HG02571 (cell line): Measurements from ENCODE around the gene CYCS.

Source experiments
- ATAC-seq: cut with Tn5 transposase; IDR thresholded peaks from one replicate; pipeline ENCODE4 v1.9.1; 2021; ENCODE audit warnings: mild to moderate bottlenecking, moderate library complexity; ENCODE audit not compliant: unreplicated experiment

CYCS gene

DNA sequence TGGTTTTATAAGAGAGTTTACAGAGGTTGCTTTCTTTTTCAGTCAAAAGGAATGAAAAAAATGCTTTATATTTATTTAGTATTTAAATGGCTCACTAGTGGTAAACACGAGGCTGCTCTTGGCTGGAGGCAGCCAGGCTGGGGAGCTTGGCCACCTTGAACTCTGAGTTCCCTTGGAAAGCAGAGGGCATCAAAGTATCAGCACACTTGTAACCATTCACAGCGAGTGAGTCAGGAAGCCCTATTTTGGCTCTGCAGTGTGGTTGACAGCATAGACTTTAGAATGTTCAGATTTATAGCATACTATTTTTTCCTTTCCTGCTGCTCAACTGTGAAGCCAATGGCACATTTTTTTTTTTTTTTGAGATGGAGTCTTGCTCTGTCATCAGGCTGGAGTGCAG, 51.6 kb downstream of the CYCS start:
- ATAC-seq, result no peak
